ENCODE data around the gene ACTL7B.

DNA sequence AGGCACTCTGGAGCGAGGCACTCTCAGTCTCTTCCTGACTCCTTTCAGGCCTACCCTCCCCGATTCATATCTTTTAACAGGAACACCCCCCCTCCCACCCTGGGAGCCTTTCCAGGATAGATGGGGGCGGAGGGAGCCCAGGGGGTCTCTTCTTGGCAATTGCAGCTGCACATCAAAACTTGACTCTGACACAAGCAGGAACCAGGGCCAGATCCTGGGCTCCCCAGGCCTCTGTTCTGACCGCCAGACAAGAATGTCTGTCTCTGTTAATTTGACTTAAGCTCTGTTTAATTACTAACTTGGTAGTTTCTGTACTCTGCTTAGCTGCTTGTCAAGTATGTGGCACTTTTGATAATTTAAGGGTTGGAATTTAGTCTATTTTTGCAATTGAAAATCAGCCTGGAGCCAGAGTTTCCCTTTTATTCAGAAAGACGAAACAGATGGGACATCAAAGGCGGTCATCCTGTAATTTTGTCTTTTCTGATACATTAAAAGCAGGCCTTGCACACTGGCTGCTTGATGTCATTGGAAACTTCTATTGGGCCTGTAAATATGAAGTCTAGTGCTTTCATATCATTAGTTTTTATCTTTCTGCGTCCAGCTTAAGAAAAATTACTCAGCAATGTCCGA is 43.3 kb downstream of the ACTL7B start:
- no peak for TF ChIP-seq CTCF (IDR thresholded peaks at IDR 0.05)
- no peak for TF ChIP-seq POLR2A (IDR thresholded peaks at IDR 0.05)

Measured in breast epithelium (tissue), 3 donors.